ENCODE data around the gene SIRT7. TPM values are rescaled to one million over a fixed set of nuclear protein-coding genes. Genes with fewer than 3 reads are reported as not detected.

Gene SIRT7
- total and polyA plus RNA-seq, 8 donors, result 9.6 to 40.2 (median 13.5) TPM

DNA sequence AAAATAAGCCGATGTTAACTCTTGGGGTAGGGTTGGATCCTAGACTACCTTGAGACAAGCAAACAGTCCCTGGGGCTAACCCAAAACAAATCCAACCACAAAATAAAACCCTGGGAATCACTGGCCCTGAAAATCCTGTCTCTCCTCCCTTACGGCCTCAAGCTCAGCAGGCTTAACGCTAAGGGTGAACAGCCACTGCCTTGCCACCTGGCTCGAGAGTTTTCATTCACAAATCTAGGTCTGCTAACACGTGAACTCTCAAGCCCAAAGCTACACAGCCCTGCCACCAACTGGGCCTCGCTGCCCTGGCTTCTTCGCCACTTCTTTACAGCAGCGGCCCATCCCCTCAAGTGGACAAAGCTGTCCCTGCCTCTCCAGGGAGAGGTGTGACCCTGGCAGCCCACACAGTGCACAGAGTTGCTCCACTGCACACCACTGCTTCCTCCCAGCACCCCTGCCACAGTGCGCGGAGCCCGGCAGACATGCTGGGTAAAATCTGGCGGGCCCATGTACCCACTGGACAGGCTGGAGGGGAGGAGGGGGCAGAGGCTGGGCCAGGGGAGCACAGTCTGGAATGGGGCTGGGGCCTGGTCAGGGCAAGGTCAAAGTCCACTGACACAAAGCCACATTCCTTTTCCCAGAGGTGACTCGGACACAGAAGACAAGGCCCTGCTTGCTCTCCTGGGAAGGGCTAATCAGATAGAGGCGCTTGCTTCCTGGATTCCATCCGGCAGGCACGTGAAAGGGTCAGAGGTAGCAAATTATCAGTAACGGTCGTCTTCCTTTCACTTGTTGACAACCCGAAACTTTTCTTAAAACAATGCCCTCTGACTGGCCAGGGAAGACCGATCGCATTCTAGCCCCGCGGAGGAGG is 7.8 kb downstream of the SIRT7 start:
- Histone ChIP-seq H3K4me3 (peak overlapping the region; percentile 69 to 92 (median 76)), H3K27me3 (no peaks in the 10 kb centered on the region), H3K36me3 (peaks cover 0 to 17% (median 15%) of the 10 kb centered on the region in 3 donors), H3K9me3 (no peaks in the 10 kb centered on the region), H3K4me1 (peaks cover 7 to 10% (median 10%) of the 10 kb centered on the region in 3 donors), H3K27ac (peak overlapping the region in 3 of 4 donors; percentile 28 to 55 (median 30))
- ATAC-seq (peak in 3 of 4 donors; percentile 3 to 8 (median 4)), DNase-seq (peak in 1 of 6 donors; percentile 79), FAIRE-seq (no peak)
- WGBS, 2 donors, result 26 to 29% methylated on average over 23 of the region's 23 CpGs
- TF ChIP-seq CTCF (IDR thresholded peaks at IDR 0.05), result no peak
- intact Hi-C loops (cut with DNase I), result no loop called here

- H3K4me1 ChIP-seq, result peaks cover 7 to 10% (median 10%) of the 10 kb centered on the region in 3 donors
- no peak overlapping the region for H3K27ac ChIP-seq
- FAIRE-seq, result no peak
- H3K36me3 ChIP-seq, result peaks cover 0 to 13% (median 10%) of the 10 kb centered on the region in 3 donors
- TF ChIP-seq CTCF (IDR thresholded peaks at IDR 0.05), result no peak
- DNase-seq, result no peak
- 91 to 94% methylated on average over 12 of the region's 12 CpGs for WGBS, 2 donors
- H3K4me3 ChIP-seq, result no peak overlapping the region
- intact Hi-C loops (cut with DNase I), result no loop called here
- no peak for ATAC-seq
- H3K9me3 ChIP-seq, result no peaks in the 10 kb centered on the region
- H3K27me3 ChIP-seq, result no peaks in the 10 kb centered on the region
Observed at GRCh38 chr17:81909231-81909630, 8.7 kb downstream of the SIRT7 start.

- no peak for TF ChIP-seq CTCF (IDR thresholded peaks at IDR 0.05)
- H3K4me1 ChIP-seq, result peaks cover 7 to 10% (median 10%) of the 10 kb centered on the region in 3 donors
- DNase-seq, result peak in 2 of 6 donors; percentile 34 to 69
- FAIRE-seq, result no peak
- WGBS, 2 donors, result 87 to 90% methylated on average over 11 of the region's 11 CpGs
- no peaks in the 10 kb centered on the region for H3K27me3 ChIP-seq
- no peak for ATAC-seq
- H3K36me3 ChIP-seq, result peaks cover 0 to 9% (median 6%) of the 10 kb centered on the region in 3 donors
- intact Hi-C loops (cut with DNase I), result no loop called here
- no peaks in the 10 kb centered on the region for H3K9me3 ChIP-seq
- no peak overlapping the region for H3K27ac ChIP-seq
- no peak overlapping the region for H3K4me3 ChIP-seq
Observed at GRCh38 chr17:81908793-81909192, 9.2 kb downstream of the SIRT7 start.

GRCh38 chr17:81907219-81908145 is 10.5 kb downstream of the SIRT7 start:
- H3K4me1 ChIP-seq, result peaks cover 10% of the 10 kb centered on the region in 3 donors
- H3K36me3 ChIP-seq, result no peaks in the 10 kb centered on the region
- FAIRE-seq (no peak), DNase-seq (peak in 3 of 6 donors; percentile 42 to 75 (median 56)), ATAC-seq (no peak)
- H3K4me3 ChIP-seq, result no peak overlapping the region
- H3K27ac ChIP-seq, result no peak overlapping the region
- H3K27me3 ChIP-seq, result no peaks in the 10 kb centered on the region
- H3K9me3 ChIP-seq, result no peaks in the 10 kb centered on the region
- intact Hi-C loops (cut with DNase I), result no loop called here
- 92 to 94% methylated on average over 26 of the region's 26 CpGs for WGBS, 2 donors
- TF ChIP-seq CTCF (IDR thresholded peaks at IDR 0.05), result no peak
